Esophagus squamous epithelium (tissue), 5 donors: ENCODE measurements around the gene ABCF1. TPM values are rescaled to one million over a fixed set of nuclear protein-coding genes. Genes with fewer than 3 reads are reported as not detected.
A peak's percentile ranks its signal among the peaks of the same experiment; 100 is the strongest.

ENCODE experiments used
- DNase-seq: peaks from one replicate; lab custom pipeline; 2025; lab: John Stamatoyannopoulos, UW
- H3K27ac ChIP-seq, 4 donors: fragments of 200-600 bp; sonication (generic); one replicate each; pipeline ENCODE4 v1.5.1; 2016 to 2019; ENCODE audit warnings: mild to moderate bottlenecking in 1 of 4
- H3K27me3 ChIP-seq, 4 donors: fragments of 200-600 bp; sonication (generic); 1 replicate in 3 of 4; 2 replicates in 1 of 4; pipeline versions ENCODE4 v1.5.1 to v1.6.0; 2017 to 2021; ENCODE audit warnings: antibody characterized with exemption in 1 of 4
- H3K36me3 ChIP-seq, 3 donors: fragments of 200-600 bp; sonication (generic); one replicate each; pipeline ENCODE4 v1.5.1; 2016 to 2019
- H3K4me1 ChIP-seq, 3 donors: fragments of 200-600 bp; sonication (generic); one replicate each; pipeline ENCODE4 v1.5.1; 2017 to 2019
- H3K4me3 ChIP-seq, 4 donors: fragments of 200-600 bp; sonication (generic); 1 replicate in 3 of 4; 2 replicates in 1 of 4; pipeline ENCODE4 v1.5.1; 2016 to 2019; ENCODE audit warnings: mild to moderate bottlenecking in 2 of 4, moderate library complexity in 1 of 4
- H3K9me3 ChIP-seq, 3 donors: fragments of 200-600 bp; sonication (generic); one replicate each; pipeline ENCODE4 v1.5.1; 2016 to 2019
- POLR2A ChIP-seq, 4 donors: fragments of 450-650 bp; IDR thresholded peaks; one replicate each; pipeline ENCODE4 v1.6.1; 2017; ENCODE audit warnings: antibody characterized with exemption in 4 of 4, mild to moderate bottlenecking in 4 of 4, moderate library complexity in 3 of 4
- WGBS, 2 donors: methylation state at CpG; one replicate each; pipeline ENCODE4 v1.1.5; 2018; 5-methylcytosine and 5-hydroxymethylcytosine counted together
- intact Hi-C: fragments of 100-400 bp; cut with DNase I; formaldehyde crosslinking; loops from one replicate; pipeline ENCODE4 v1.15.0; 2022
- total RNA-seq, 4 donors: library from RNA; depleted of rRNA; stranded (reverse); fragments of >200 nt; gene quantifications; one replicate each; pipeline ENCODE4 v1.1.0, GENCODE V29; 2016
- TF ChIP-seq, protein P1 (sequence below), 6 experiments: fragments of 450-650 bp in 4 of 6; fragments of 200-600 bp in 2 of 6; sonication (generic) in 2 of 6; IDR thresholded peaks; one replicate each; pipeline ENCODE4 v1.5.1; 2016 to 2019; ENCODE audit warnings: antibody characterized with exemption in 6 of 6, mild to moderate bottlenecking in 4 of 6, moderate library complexity in 4 of 6
- donor health status: DM: yes; HTN: yes; CAD: no.

Gene ABCF1
- total RNA-seq, 4 donors from 2014 or later, result 31.0 to 42.3 (median 36.0) TPM

DNA sequence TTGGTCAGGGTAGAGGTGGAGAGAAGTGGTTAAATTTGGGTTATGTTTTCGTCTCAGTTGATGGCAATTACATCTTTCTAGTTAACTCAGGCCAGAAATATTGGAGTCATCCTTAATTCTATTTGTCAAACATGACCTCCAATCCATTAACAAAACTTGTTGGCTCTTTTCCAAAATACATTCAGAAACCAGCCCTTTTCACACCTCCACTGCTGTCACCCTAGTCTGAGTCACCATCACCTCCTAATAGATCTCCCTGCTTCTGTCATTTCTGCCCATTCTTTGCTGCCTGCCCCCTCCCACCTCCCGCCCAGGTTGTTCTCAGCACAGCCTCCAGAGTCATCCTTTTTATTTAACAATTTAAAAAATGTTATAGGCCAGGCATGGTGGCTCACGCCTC, 3.0 kb upstream of the ABCF1 start:
- 55 to 67% methylated on average over 3 of the region's 3 CpGs for WGBS, 2 donors
- DNase-seq, result no peak
- no peak overlapping the region for H3K4me3 ChIP-seq

DNA sequence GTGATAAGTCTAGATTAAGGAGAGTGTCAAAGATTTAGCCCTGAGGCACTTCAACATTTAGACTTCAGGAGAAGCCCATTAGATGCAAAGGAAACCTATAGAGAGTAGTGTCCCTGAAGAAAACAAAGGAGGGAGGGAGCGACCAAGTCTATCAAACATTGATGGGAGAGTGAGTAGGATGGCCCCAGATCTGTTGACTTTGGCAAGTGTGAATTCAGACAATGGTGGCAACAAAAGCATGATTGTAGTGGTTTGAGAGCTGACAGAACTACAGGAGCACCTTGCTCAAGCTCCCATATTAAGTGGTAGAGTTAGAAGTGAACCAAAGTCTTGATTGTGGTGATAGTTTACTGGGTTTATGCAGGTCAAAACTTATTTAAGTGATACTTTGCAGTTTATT, 979 bp upstream of the ABCF1 start:
- Histone ChIP-seq H3K4me3 (peak overlapping the region in 3 of 4 donors; percentile 77 to 89 (median 78)), H3K36me3 (peaks cover 0 to 4% (median 0%) of the 10 kb centered on the region in 3 donors), H3K27me3 (no peaks in the 10 kb centered on the region), H3K27ac (peak overlapping the region in 3 of 4 donors; percentile 92 to 95 (median 94)), H3K4me1 (peaks cover 18 to 65% (median 24%) of the 10 kb centered on the region in 3 donors), H3K9me3 (no peaks in the 10 kb centered on the region)
- intact Hi-C loops, result no loop called here
- no peak for DNase-seq
- 64 to 67% methylated on average over 1 of the region's 1 CpG for WGBS, 2 donors
- no peak for TF ChIP-seq POLR2A (IDR thresholded peaks at IDR 0.05)
- TF ChIP-seq, protein P1, sequence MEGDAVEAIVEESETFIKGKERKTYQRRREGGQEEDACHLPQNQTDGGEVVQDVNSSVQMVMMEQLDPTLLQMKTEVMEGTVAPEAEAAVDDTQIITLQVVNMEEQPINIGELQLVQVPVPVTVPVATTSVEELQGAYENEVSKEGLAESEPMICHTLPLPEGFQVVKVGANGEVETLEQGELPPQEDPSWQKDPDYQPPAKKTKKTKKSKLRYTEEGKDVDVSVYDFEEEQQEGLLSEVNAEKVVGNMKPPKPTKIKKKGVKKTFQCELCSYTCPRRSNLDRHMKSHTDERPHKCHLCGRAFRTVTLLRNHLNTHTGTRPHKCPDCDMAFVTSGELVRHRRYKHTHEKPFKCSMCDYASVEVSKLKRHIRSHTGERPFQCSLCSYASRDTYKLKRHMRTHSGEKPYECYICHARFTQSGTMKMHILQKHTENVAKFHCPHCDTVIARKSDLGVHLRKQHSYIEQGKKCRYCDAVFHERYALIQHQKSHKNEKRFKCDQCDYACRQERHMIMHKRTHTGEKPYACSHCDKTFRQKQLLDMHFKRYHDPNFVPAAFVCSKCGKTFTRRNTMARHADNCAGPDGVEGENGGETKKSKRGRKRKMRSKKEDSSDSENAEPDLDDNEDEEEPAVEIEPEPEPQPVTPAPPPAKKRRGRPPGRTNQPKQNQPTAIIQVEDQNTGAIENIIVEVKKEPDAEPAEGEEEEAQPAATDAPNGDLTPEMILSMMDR (IDR thresholded peaks at IDR 0.05), result no peak

More for the DNA sequence above, 3.0 kb upstream of the ABCF1 start:
- Histone ChIP-seq H3K27me3 (no peaks in the 10 kb centered on the region), H3K36me3 (peaks cover 0 to 3% (median 0%) of the 10 kb centered on the region in 3 donors), H3K9me3 (no peaks in the 10 kb centered on the region), H3K27ac (no peak overlapping the region), H3K4me1 (peaks cover 11 to 45% (median 21%) of the 10 kb centered on the region in 3 donors)
- intact Hi-C loops, result no loop called here
- no peak for TF ChIP-seq POLR2A (IDR thresholded peaks at IDR 0.05)
- TF ChIP-seq, protein P1 (IDR thresholded peaks at IDR 0.05), result no peak

DNA sequence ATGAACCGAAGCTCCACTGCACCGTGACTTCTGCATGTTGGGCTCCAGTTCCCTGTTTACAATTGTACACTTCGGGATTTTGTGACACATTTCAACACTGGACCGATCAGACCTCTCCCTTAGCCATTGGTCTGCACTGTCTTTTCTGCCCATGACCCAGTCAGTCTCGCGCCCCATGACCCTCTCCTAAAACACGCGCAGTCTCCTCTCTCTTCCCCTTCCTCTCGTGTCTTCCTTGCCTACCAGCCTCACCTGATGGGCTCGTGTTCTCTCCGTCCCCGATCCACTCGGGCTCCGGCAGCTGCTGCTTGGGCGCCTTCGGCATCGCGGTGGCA, 535 bp upstream of the ABCF1 start:
- TF ChIP-seq, protein P1 (IDR thresholded peaks at IDR 0.05), result no peak
- no peak for TF ChIP-seq POLR2A (IDR thresholded peaks at IDR 0.05)
- intact Hi-C loops, result no loop called here
- peak overlapping the region; percentile 90 to 95 (median 93) for H3K27ac ChIP-seq
- H3K9me3 ChIP-seq, result no peaks in the 10 kb centered on the region
- peaks cover 18 to 69% (median 24%) of the 10 kb centered on the region in 3 donors for H3K4me1 ChIP-seq
- H3K36me3 ChIP-seq, result peaks cover 0 to 8% (median 0%) of the 10 kb centered on the region in 3 donors
- H3K4me3 ChIP-seq, result peak overlapping the region; percentile 75 to 89 (median 78)
- 1% methylated on average over 14 to 17 of the region's 18 CpGs for WGBS, 2 donors
- no peaks in the 10 kb centered on the region for H3K27me3 ChIP-seq
- DNase-seq, result no peak

DNA sequence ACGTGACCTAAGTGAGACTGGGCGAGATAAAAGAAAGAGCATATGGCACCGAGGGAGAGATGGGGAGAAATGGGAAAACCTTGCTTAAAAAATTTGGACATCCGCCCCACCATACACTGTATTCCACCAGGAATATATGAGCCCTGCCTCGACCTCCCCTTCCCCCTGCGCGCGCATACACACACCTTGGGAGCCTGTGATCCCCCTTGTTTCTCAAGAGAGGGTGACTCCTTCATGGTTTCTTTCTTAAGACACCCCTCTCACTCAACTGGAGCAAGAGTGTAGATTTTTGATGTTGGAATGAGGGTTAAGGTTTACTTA, 480 bp downstream of the ABCF1 start:
- Histone ChIP-seq H3K9me3 (no peaks in the 10 kb centered on the region), H3K4me3 (peak overlapping the region; percentile 75 to 89 (median 78)), H3K4me1 (peaks cover 18 to 66% (median 24%) of the 10 kb centered on the region in 3 donors), H3K36me3 (peaks cover 0 to 14% (median 0%) of the 10 kb centered on the region in 3 donors), H3K27ac (peak overlapping the region; percentile 90 to 95 (median 93)), H3K27me3 (no peaks in the 10 kb centered on the region)
- no peak for DNase-seq
- 0 to 1% methylated on average over 8 of the region's 8 CpGs for WGBS, 2 donors
- TF ChIP-seq, protein P1 (IDR thresholded peaks at IDR 0.05), result no peak
- TF ChIP-seq POLR2A (IDR thresholded peaks at IDR 0.05), result no peak
- intact Hi-C loops, result no loop called here

DNA sequence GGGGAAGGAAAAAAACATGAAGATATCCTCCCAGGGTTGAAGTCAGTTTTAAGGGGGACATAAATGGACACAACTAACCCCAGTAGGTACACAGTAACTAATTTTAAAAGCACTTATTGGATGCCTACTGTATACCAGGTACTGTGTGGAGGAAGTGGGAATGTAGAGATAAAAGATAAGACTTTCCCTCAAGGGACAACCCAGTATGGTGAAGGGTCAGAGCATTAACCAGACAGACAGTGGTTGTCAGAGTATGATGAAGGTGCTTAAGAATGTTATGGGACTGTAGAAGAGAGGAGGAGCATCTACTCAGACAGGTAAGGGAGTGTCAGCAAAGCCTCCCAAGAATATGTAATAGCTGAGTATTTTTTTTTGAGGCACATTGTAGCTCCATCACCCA, 906 bp downstream of the ABCF1 start:
- Histone ChIP-seq H3K36me3 (peaks cover 0 to 18% (median 0%) of the 10 kb centered on the region in 3 donors), H3K4me1 (peaks cover 18 to 66% (median 24%) of the 10 kb centered on the region in 3 donors), H3K27ac (peak overlapping the region; percentile 90 to 95 (median 93)), H3K4me3 (peak overlapping the region; percentile 75 to 89 (median 78)), H3K9me3 (no peaks in the 10 kb centered on the region), H3K27me3 (no peaks in the 10 kb centered on the region)
- TF ChIP-seq POLR2A (IDR thresholded peaks at IDR 0.05), result no peak
- TF ChIP-seq, protein P1 (IDR thresholded peaks at IDR 0.05), result no peak
- intact Hi-C loops, result no loop called here
- no peak for DNase-seq
